Posterior vena cava (tissue), 2 donors: ENCODE results near the gene VPS45. TPM values are rescaled to one million over a fixed set of nuclear protein-coding genes. Genes with fewer than 3 reads are reported as not detected.

Experiments used
- DNase-seq: peaks from one replicate; pipeline ENCODE4 v3.0.0-alpha.2; 2020; ENCODE audit warnings: low spot score
- intact Hi-C, 2 donors: fragments of 100-400 bp; cut with DNase I; formaldehyde crosslinking; loops; one replicate each; pipeline versions ENCODE4 v1.14.1 to v1.14.2; 2022 to 2023
- total RNA-seq, 2 donors: library from RNA; stranded (reverse); fragmentation: NEBNext Ultra II Directional; extraction: Animal tissue kit (Norgen Biotek cat#: 25700); gene quantifications; one replicate each; pipeline ENCODE4 v1.2.1, GENCODE V29; 2021
- donor health status: DM: yes; HTN: yes; CAD: no.
- donor health status: DM: yes; HTN: yes; CAD: no.

Gene VPS45
- total RNA-seq, 2 donors from 2014 or later, result 42.1 to 44.1 TPM

GRCh38 chr1:150152182-150152536 lies 84.6 kb downstream of the VPS45 start:
- intact Hi-C loops, result no loop called here
- DNase-seq, result no peak

GRCh38 chr1:150152772-150153456 lies 85.3 kb downstream of the VPS45 start:
- intact Hi-C loops, result no loop called here
- no peak for DNase-seq

GRCh38 chr1:150154143-150154542 lies 86.6 kb downstream of the VPS45 start:
- intact Hi-C loops, result no loop called here
- no peak for DNase-seq

- no peak for DNase-seq
- intact Hi-C loops, result no loop called here
Measured at GRCh38 chr1:150155413-150156071, 88.0 kb downstream of the VPS45 start.

- intact Hi-C loops, result no loop called here
- no peak for DNase-seq
Measured at GRCh38 chr1:150156868-150157603, 89.5 kb downstream of the VPS45 start.

GRCh38 chr1:150159550-150159949 lies 92.0 kb downstream of the VPS45 start:
- intact Hi-C loops, result no loop called here
- no peak for DNase-seq

GRCh38 chr1:150160964-150161621 lies 93.5 kb downstream of the VPS45 start:
- DNase-seq, result no peak
- intact Hi-C loops, result loop anchor here in 1 of 2 donors (10.0 kb wide), 2 partner anchors 86 to 196 kb away; no protein-coding TSS in a partner anchor

GRCh38 chr1:150161747-150162581 lies 94.4 kb downstream of the VPS45 start:
- intact Hi-C loops, result loop anchor here in 1 of 2 donors (10.0 kb wide), 2 partner anchors 87 to 197 kb away; no protein-coding TSS in a partner anchor

GRCh38 chr1:150162582-150162861 lies 94.9 kb downstream of the VPS45 start:
- intact Hi-C loops, result loop anchor here in 1 of 2 donors (10.0 kb wide), 2 partner anchors 88 to 198 kb away; no protein-coding TSS in a partner anchor

More at GRCh38 chr1:150161747-150162581, 94.4 kb downstream of the VPS45 start:
- DNase-seq, result no peak

GRCh38 chr1:150162862-150163706 lies 95.5 kb downstream of the VPS45 start:
- intact Hi-C loops, result loop anchor here in 1 of 2 donors (10.0 kb wide), 2 partner anchors 88 to 198 kb away; no protein-coding TSS in a partner anchor
- peak; percentile 95 for DNase-seq

More at GRCh38 chr1:150162582-150162861, 94.9 kb downstream of the VPS45 start:
- no peak for DNase-seq

GRCh38 chr1:150164224-150164623 lies 96.6 kb downstream of the VPS45 start:
- intact Hi-C loops, result loop anchor here in 1 of 2 donors (10.0 kb wide), 2 partner anchors 89 to 199 kb away; no protein-coding TSS in a partner anchor
- no peak for DNase-seq

GRCh38 chr1:150164779-150165178 lies 97.2 kb downstream of the VPS45 start:
- no peak for DNase-seq
- intact Hi-C loops, result loop anchor here (5.0 to 10.0 kb wide), 3 partner anchors 90 to 200 kb away; no protein-coding TSS in a partner anchor

- no peak for DNase-seq
- intact Hi-C loops, result loop anchor here (5.0 to 10.0 kb wide), 3 partner anchors 91 to 201 kb away; no protein-coding TSS in a partner anchor
Measured at GRCh38 chr1:150165622-150166612, 98.3 kb downstream of the VPS45 start.

GRCh38 chr1:150168960-150169601 lies 101.5 kb downstream of the VPS45 start:
- intact Hi-C loops, result loop anchor here (5.0 to 10.0 kb wide), 3 partner anchors 94 to 204 kb away; no protein-coding TSS in a partner anchor
- DNase-seq, result peak; percentile 90

- intact Hi-C loops, result loop anchor here in 1 of 2 donors (5.0 kb wide), 1 partner anchor 210 kb away; no protein-coding TSS in a partner anchor
- DNase-seq, result no peak
Measured at GRCh38 chr1:150171801-150172200, 104.2 kb downstream of the VPS45 start.

GRCh38 chr1:150173141-150173585 lies 105.6 kb downstream of the VPS45 start:
- no peak for DNase-seq
- intact Hi-C loops, result loop anchor here in 1 of 2 donors (5.0 kb wide), 1 partner anchor 211 kb away; no protein-coding TSS in a partner anchor
